CD4-positive, alpha-beta T cell (primary cell): Measurements from ENCODE around the gene ALAD. TPM values are rescaled to one million over a fixed set of nuclear protein-coding genes. Genes with fewer than 3 reads are reported as not detected.

Experiments
- ATAC-seq: fragments of 200-7000 bp; cut with Tn5 transposase; one replicate; pipeline ENCODE4 v1.10.0; 2022; ENCODE audit warnings: mild to moderate bottlenecking; ENCODE audit not compliant: poor library complexity
- CTCF ChIA-PET: fragments of 350-600 bp; sonication (Branson Sonifier 250); formaldehyde crosslinking; loops from one replicate; lab custom pipeline; 2021; ENCODE audit warnings: antibody characterized with exemption, inconsistent platforms; lab: Charles Lee
- POLR2A ChIA-PET: fragments of 350-600 bp; sonication (Branson Sonifier 250); formaldehyde crosslinking; loops from one replicate; lab custom pipeline; 2021; ENCODE audit warnings: antibody characterized with exemption, inconsistent platforms; lab: Charles Lee
- DNase-seq, 14 experiments: peaks; one replicate each; pipeline ENCODE4 v3.0.0-alpha.2; 2013 to 2020; ENCODE audit warnings: mixed read lengths in 2 of 14
- H3K27ac ChIP-seq, 2 donors: one replicate each; pipeline versions ENCODE4 v1.5.1 to v1.7.0; 2013; ENCODE audit warnings: low read length in 2 of 2, low read depth in 1 of 2, mild to moderate bottlenecking in 1 of 2
- H3K27me3 ChIP-seq, 2 experiments: 1 replicate in 1 of 2; 2 replicates in 1 of 2; pipeline versions ENCODE4 v1.6.1 to v1.7.0; 2013; ENCODE audit warnings: low read length in 2 of 2, control low read depth in 1 of 2, mild to moderate bottlenecking in 1 of 2, moderate library complexity in 1 of 2; ENCODE audit not compliant: insufficient read depth in 2 of 2, control insufficient read depth in 1 of 2
- H3K36me3 ChIP-seq: one replicate; pipeline ENCODE4 v1.6.1; 2013; ENCODE audit warnings: low read length, control low read depth; ENCODE audit not compliant: insufficient read depth
- H3K4me1 ChIP-seq: one replicate; pipeline ENCODE4 v1.6.1; 2013; ENCODE audit warnings: low read length, control low read depth; ENCODE audit not compliant: insufficient read depth
- H3K4me3 ChIP-seq: one replicate; pipeline ENCODE4 v1.5.1; 2013; ENCODE audit warnings: mild to moderate bottlenecking, low read length, moderate library complexity
- H3K9me3 ChIP-seq, 2 experiments: 1 replicate in 1 of 2; 2 replicates in 1 of 2; pipeline versions ENCODE4 v1.6.1 to v1.7.0; 2013; ENCODE audit warnings: low read length in 2 of 2, mild to moderate bottlenecking in 2 of 2, control low read depth in 1 of 2, moderate library complexity in 1 of 2; ENCODE audit not compliant: control insufficient read depth in 1 of 2, insufficient read depth in 1 of 2
- H3K27ac Mint-ChIP-seq: one replicate; pipeline ENCODE4 v1.8.0; 2020; ENCODE audit warnings: mixed read lengths
- H3K27me3 Mint-ChIP-seq: one replicate; pipeline ENCODE4 v1.8.0; 2021; ENCODE audit warnings: mixed read lengths
- H3K36me3 Mint-ChIP-seq: one replicate; pipeline ENCODE4 v1.8.0; 2021; ENCODE audit warnings: low read depth, mixed read lengths
- H3K4me1 Mint-ChIP-seq: one replicate; pipeline ENCODE4 v1.8.0; 2021; ENCODE audit warnings: low read depth, mixed read lengths
- H3K4me3 Mint-ChIP-seq: one replicate; pipeline ENCODE4 v1.8.0; 2020; ENCODE audit warnings: mild to moderate bottlenecking, mixed read lengths
- H3K9me3 Mint-ChIP-seq: one replicate; pipeline ENCODE4 v1.8.0; 2020; ENCODE audit warnings: mixed read lengths
- CTCF ChIP-seq: fragments of 200-600 bp; IDR thresholded peaks from one replicate; pipeline ENCODE4 v1.8.0; 2022; ENCODE audit warnings: antibody characterized with exemption, mild to moderate bottlenecking
- intact Hi-C, 2 experiments: fragments of 100-400 bp; cut with DNase I in 1 of 2; cut with micrococcal nuclease in 1 of 2; formaldehyde crosslinking; loops; one replicate each; pipeline versions ENCODE4 v1.15.1 to v1.9.0; 2023 to 2025; cut with DNase I, micrococcal nuclease
- total RNA-seq, 174 experiments: library from RNA in 2 of 174; stranded (reverse) in 2 of 174; gene quantifications; one replicate each; pipeline ENCODE4 v1.2.3 and lab custom pipeline; 2021 to 2026

The ALAD gene
- total RNA-seq, 2 experiments from 2014 or later, result 14.5 to 15.0 TPM

- Histone ChIP-seq H3K4me1 (peaks cover 23% of the 10 kb centered on the region), H3K9me3 (no peaks in the 10 kb centered on the region), H3K27ac (peak within 1 kb of the TSS; percentile 59 to 65), H3K4me3 (peak within 1 kb of the TSS; percentile 96), H3K36me3 (peaks cover 27% of the 10 kb centered on the region), H3K27me3 (no peaks in the 10 kb centered on the region)
- Mint-ChIP-seq H3K4me1 (peaks cover 21% of the 10 kb centered on the region), H3K9me3 (no peaks in the 10 kb centered on the region), H3K27ac (peak within 1 kb of the TSS; percentile 90), H3K4me3 (peak within 1 kb of the TSS; percentile 87), H3K27me3 (no peaks in the 10 kb centered on the region), H3K36me3 (peaks cover 23% of the 10 kb centered on the region)
- intact Hi-C loops, result loop anchor here (1.0 to 2.0 kb wide), 4 partner anchors 24 to 102 kb away; partner anchors contain the start of genes ALAD (in 1 of the 2), C9orf43 (in 1 of the 2), CDC26 (in 1 of the 2) and POLE3 (in 1 of the 2)
- ChIA-PET CTCF (interaction anchor here (2.4 kb wide), 1 partner anchor 24 kb away, joined by 8 read pairs; the partner anchor contains the start of gene ALAD), POLR2A (interaction anchor here (0.7 to 2.3 kb wide), 13 partner anchors 20 to 205 kb away, joined by 3 to 22 read pairs (median 4); partner anchors contain the start of genes ALAD, C9orf43, CDC26 and FKBP15)
- peak; percentile 50 to 93 (median 76) for DNase-seq
- TF ChIP-seq CTCF, result no peak
- ATAC-seq, result peak; percentile 88
Measured at GRCh38 chr9:113376634-113377567, 24.2 kb downstream of the ALAD start, which contains the start of gene HDHD3. TSS of gene HDHD3 (minus strand) at chr9:113376986. CDS start at chr9:113374354, 2,632 bp downstream.

GRCh38 chr9:113375057-113376023 is 25.7 kb downstream of the ALAD start:
- H3K36me3 ChIP-seq, result peaks cover 27% of the 10 kb centered on the region
- H3K27me3 ChIP-seq, result no peaks in the 10 kb centered on the region
- Mint-ChIP-seq H3K4me1 (peaks cover 21% of the 10 kb centered on the region), H3K9me3 (no peaks in the 10 kb centered on the region), H3K27ac (peak overlapping the region; percentile 90), H3K4me3 (peak overlapping the region; percentile 87), H3K27me3 (no peaks in the 10 kb centered on the region), H3K36me3 (peaks cover 23% of the 10 kb centered on the region)
- ChIA-PET POLR2A (interaction anchor here (1.1 to 2.3 kb wide), 5 partner anchors 21 to 35 kb away, joined by 3 to 22 read pairs (median 4); partner anchors contain the start of genes C9orf43 and POLE3), CTCF (no interaction called here)
- H3K9me3 ChIP-seq, result no peaks in the 10 kb centered on the region
- H3K27ac ChIP-seq, result no peak overlapping the region
- ATAC-seq, result no peak
- no peak for TF ChIP-seq CTCF
- H3K4me3 ChIP-seq, result peak overlapping the region; percentile 96
- peaks cover 23% of the 10 kb centered on the region for H3K4me1 ChIP-seq
- DNase-seq, result no peak
- intact Hi-C loops, result loop anchor here (1.0 to 2.0 kb wide), 3 partner anchors 35 to 100 kb away; partner anchors contain the start of genes C9orf43 (in 1 of the 2), CDC26 (in 1 of the 2), POLE3 (in 1 of the 2) and PRPF4 (in 1 of the 2)
